Body of pancreas (tissue), 4 donors: ENCODE data around the gene GRIP1. TPM values are rescaled to one million over a fixed set of nuclear protein-coding genes. Genes with fewer than 3 reads are reported as not detected.

Experiments
- ATAC-seq: fragments of 150-250 bp; one replicate; pipeline ENCODE4 v1.9.1; 2016
- DNase-seq, 4 donors: peaks; one replicate each; pipeline ENCODE4 v3.0.0-alpha.2; 2019
- H3K27ac ChIP-seq, 4 donors: fragments of 200-600 bp; sonication (generic); 1 replicate in 3 of 4; 2 replicates in 1 of 4; pipeline versions ENCODE4 v1.5.1 to v1.6.1; 2016 to 2019; ENCODE audit warnings: mild to moderate bottlenecking in 1 of 4, mixed read lengths in 1 of 4, moderate library complexity in 1 of 4
- H3K27me3 ChIP-seq, 2 donors: fragments of 200-600 bp; sonication (generic); one replicate each; pipeline ENCODE4 v1.6.0; 2016; ENCODE audit warnings: mild to moderate bottlenecking in 1 of 2
- H3K36me3 ChIP-seq, 2 donors: fragments of 200-600 bp; sonication (generic); replicated peaks in 1 of 2; 2 replicates each; pipeline ENCODE4 v1.5.1; 2016; ENCODE audit warnings: low read depth in 2 of 2; ENCODE audit not compliant: insufficient read depth in 1 of 2
- H3K4me1 ChIP-seq: fragments of 200-600 bp; sonication (generic); one replicate; pipeline ENCODE4 v1.6.0; 2016
- H3K4me3 ChIP-seq, 2 donors: fragments of 200-600 bp; sonication (generic); 1 replicate in 1 of 2; 2 replicates in 1 of 2; pipeline ENCODE4 v1.5.1; 2016 to 2019
- H3K9me3 ChIP-seq, 3 donors: fragments of 200-600 bp; sonication (generic); 1 replicate in 2 of 3; 2 replicates in 1 of 3; pipeline ENCODE4 v1.5.1; 2016
- POLR2A ChIP-seq, 3 donors: fragments of 450-650 bp; IDR thresholded peaks; one replicate each; pipeline ENCODE4 v1.6.1; 2016; ENCODE audit warnings: antibody characterized with exemption in 3 of 3, mild to moderate bottlenecking in 2 of 3
- WGBS, 2 donors: methylation state at CpG; one replicate each; pipeline ENCODE4 v1.1.5; 2017; 5-methylcytosine and 5-hydroxymethylcytosine counted together
- intact Hi-C: fragments of 100-400 bp; cut with DNase I; formaldehyde crosslinking; loops from one replicate; pipeline ENCODE4 v1.15.1; 2023
- total RNA-seq, 2 donors: library from RNA; depleted of rRNA; stranded (reverse); fragments of >200 nt; gene quantifications; one replicate each; pipeline ENCODE4 v1.1.0, GENCODE V29; 2016
- TF ChIP-seq, protein P1 (sequence below), 7 experiments: fragments of 450-650 bp in 4 of 7; fragments of 200-600 bp in 3 of 7; sonication (generic) in 3 of 7; IDR thresholded peaks; one replicate each; pipeline ENCODE4 v1.5.1; 2016 to 2019; ENCODE audit warnings: antibody characterized with exemption in 7 of 7

GRIP1 gene
- total RNA-seq, 2 donors from 2014 or later: 7.5 to 17.8 TPM

DNA sequence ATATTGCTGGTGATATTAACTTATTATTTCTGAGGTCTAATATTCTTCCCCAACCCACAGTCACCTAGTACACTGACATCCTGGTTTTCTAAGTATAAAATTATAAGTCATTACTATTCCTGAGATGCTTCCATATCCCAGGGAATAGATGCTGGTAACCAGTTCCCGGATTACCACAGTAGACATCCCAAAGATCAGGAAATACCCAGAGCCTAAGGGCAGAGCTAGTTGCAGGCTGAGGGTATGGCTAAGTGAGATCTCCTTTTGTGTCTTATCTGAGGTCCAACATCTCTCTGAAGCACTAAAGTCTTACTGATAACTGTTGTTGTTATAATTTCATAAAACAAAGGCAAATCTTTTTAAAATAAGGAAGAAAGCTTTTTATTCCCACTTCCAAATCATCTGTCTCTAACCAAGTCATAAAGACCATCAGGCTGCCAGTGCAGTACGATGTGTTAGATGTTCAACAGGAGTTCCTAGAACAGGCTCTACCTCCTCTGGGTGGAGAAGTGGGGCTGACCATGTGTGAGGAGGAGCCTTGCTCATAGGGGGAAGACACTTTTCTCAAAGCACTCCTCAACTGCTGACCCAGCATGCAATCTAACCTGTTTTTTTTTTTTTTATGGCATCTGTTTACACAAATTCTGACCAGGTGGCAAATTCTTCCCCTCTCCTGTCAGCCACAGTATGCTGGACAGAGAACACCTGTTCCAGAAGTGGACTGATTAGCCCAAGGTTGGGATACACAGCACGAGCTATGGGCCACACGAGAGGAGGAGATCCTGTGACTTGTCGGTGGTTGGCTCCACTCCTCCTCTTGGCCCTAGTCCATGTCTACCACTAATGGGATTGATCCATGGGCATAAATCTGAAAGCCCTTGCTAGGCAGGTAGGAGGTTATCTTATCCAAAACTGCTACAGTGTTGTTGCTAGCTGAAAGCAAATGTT, 16.1 kb upstream of the GRIP1 start:
- WGBS, 2 donors: 20 to 23% methylated on average over 5 of the region's 5 CpGs
- DNase-seq (peak; percentile 50 to 88 (median 71)), ATAC-seq (peak; percentile 86)
- H3K36me3 ChIP-seq: no peaks in the 10 kb centered on the region
- H3K9me3 ChIP-seq: no peaks in the 10 kb centered on the region
- peaks cover 12% of the 10 kb centered on the region for H3K4me1 ChIP-seq
- H3K27ac ChIP-seq: no peak overlapping the region
- TF ChIP-seq POLR2A (IDR thresholded peaks at IDR 0.05): no peak
- TF ChIP-seq, protein P1, sequence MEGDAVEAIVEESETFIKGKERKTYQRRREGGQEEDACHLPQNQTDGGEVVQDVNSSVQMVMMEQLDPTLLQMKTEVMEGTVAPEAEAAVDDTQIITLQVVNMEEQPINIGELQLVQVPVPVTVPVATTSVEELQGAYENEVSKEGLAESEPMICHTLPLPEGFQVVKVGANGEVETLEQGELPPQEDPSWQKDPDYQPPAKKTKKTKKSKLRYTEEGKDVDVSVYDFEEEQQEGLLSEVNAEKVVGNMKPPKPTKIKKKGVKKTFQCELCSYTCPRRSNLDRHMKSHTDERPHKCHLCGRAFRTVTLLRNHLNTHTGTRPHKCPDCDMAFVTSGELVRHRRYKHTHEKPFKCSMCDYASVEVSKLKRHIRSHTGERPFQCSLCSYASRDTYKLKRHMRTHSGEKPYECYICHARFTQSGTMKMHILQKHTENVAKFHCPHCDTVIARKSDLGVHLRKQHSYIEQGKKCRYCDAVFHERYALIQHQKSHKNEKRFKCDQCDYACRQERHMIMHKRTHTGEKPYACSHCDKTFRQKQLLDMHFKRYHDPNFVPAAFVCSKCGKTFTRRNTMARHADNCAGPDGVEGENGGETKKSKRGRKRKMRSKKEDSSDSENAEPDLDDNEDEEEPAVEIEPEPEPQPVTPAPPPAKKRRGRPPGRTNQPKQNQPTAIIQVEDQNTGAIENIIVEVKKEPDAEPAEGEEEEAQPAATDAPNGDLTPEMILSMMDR (IDR thresholded peaks at IDR 0.05): no peak
- no peak overlapping the region for H3K4me3 ChIP-seq
- intact Hi-C loops: no loop called here
- H3K27me3 ChIP-seq: no peaks in the 10 kb centered on the region

DNA sequence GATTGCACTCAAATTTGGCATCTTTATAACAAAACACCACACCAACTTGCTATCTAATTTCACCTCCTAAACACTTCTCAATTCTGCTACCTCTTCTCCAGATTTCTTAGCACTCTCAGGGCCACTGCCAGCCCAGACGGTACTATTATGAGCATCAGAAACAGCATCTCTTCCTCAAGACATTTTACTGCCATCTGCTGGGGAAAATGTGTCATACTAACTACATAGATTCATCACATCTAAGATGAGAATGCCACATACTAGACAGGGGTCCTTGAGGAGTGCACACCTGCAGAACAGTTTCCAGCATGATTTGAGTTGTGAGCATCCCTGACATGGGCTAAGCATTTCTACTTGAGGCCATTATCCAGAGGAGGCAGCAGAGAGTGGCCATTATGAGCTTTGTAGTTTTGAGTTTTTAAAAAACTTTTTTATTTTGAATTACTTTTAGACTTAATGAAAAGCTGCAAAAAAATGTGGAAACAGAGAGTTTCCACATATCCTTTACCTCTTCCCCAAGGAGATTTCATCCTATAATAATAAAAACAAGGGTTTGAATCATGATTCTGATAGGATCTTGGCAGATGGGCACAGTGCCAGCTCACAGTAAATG, 15.1 kb upstream of the GRIP1 start:
- no peak overlapping the region for H3K4me3 ChIP-seq
- no peaks in the 10 kb centered on the region for H3K36me3 ChIP-seq
- peak; percentile 59 for ATAC-seq
- peaks cover 12% of the 10 kb centered on the region for H3K4me1 ChIP-seq
- DNase-seq: peak; percentile 13 to 30 (median 20)
- intact Hi-C loops: no loop called here
- 3 to 8% methylated on average over 1 of the region's 1 CpG for WGBS, 2 donors
- TF ChIP-seq, protein P1 (IDR thresholded peaks at IDR 0.05): peak in 6 of 7 experiments; percentile 32 to 50 (median 46)
- TF ChIP-seq POLR2A (IDR thresholded peaks at IDR 0.05): no peak
- H3K27me3 ChIP-seq: no peaks in the 10 kb centered on the region
- H3K27ac ChIP-seq: no peak overlapping the region
- H3K9me3 ChIP-seq: no peaks in the 10 kb centered on the region

DNA sequence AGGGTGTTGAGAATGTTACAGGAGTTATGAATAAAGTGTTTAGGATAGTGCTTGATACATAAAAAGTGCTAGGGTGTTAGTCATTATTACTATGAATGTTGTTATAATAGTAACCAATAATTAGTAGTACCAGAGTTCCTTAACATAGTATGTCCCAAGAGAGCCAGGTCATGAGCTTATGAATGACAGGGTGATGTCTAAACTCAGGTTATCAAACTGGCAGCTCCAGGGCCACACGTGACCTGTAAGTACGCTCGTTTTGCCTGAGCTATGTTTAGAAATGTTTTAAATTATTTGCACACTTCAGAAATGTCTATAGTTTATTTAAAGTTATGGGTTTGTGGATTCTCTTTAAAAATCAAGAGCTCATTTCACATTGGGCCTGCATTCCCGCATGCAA, 14.1 kb upstream of the GRIP1 start:
- DNase-seq (no peak), ATAC-seq (no peak)
- TF ChIP-seq, protein P1 (IDR thresholded peaks at IDR 0.05): no peak
- TF ChIP-seq POLR2A (IDR thresholded peaks at IDR 0.05): no peak
- H3K4me3 ChIP-seq: no peak overlapping the region
- H3K36me3 ChIP-seq: no peaks in the 10 kb centered on the region
- H3K27ac ChIP-seq: no peak overlapping the region
- H3K9me3 ChIP-seq: no peaks in the 10 kb centered on the region
- H3K27me3 ChIP-seq: no peaks in the 10 kb centered on the region
- WGBS, 2 donors: 58 to 75% methylated on average over 4 of the region's 4 CpGs
- H3K4me1 ChIP-seq: peaks cover 12% of the 10 kb centered on the region
- intact Hi-C loops: no loop called here

DNA sequence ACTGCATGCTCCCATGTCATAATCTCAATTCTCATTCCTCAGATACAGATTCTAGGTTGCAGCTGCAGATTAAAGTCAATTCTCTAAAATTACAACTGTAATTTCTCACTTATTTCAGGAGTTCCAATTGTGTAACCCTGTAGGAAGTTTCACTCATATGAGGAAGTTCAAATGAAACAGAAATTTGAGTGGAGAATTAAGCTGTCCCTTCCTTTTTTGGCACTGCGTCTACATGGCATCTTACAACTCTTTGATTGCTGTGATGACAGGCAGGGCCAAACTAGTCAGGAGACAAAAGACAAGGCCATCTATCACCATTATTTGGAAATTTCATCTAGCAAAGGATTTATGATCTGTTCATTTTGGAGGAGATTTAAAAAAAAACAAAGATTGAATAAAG, 13.3 kb upstream of the GRIP1 start:
- TF ChIP-seq, protein P1 (IDR thresholded peaks at IDR 0.05): no peak
- DNase-seq (no peak), ATAC-seq (no peak)
- no peaks in the 10 kb centered on the region for H3K27me3 ChIP-seq
- H3K4me1 ChIP-seq: peaks cover 12% of the 10 kb centered on the region
- H3K27ac ChIP-seq: no peak overlapping the region
- H3K36me3 ChIP-seq: no peaks in the 10 kb centered on the region
- WGBS, 2 donors: 61 to 86% methylated on average over 1 of the region's 1 CpG
- H3K4me3 ChIP-seq: no peak overlapping the region
- intact Hi-C loops: no loop called here
- no peaks in the 10 kb centered on the region for H3K9me3 ChIP-seq
